Keratinocyte (primary cell): ENCODE measurements around the gene RUNX1. TPM values are rescaled to one million over a fixed set of nuclear protein-coding genes. Genes with fewer than 3 reads are reported as not detected.

ENCODE experiments used
- DNase-seq: peaks from one replicate; pipeline ENCODE4 v3.0.0-alpha.2; 2011; ENCODE audit warnings: low read depth, missing footprints, low spot score
- FAIRE-seq: peaks from 2 replicates; lab custom pipeline; 2011; peaks lifted over from hg19 to GRCh38; lab: Jason Lieb, UNC
- H2AFZ ChIP-seq: 2 replicates; pipeline ENCODE4 v1.6.0; 2012; ENCODE audit warnings: low read length, control low read depth, inconsistent platforms; ENCODE audit not compliant: control insufficient read depth
- H3K27ac ChIP-seq: 2 replicates; pipeline ENCODE4 v1.5.1; 2011; ENCODE audit warnings: low read length; ENCODE audit not compliant: control insufficient read depth, insufficient read depth
- H3K27me3 ChIP-seq: 3 replicates; pipeline ENCODE4 v1.6.0; 2011; ENCODE audit warnings: low read length; ENCODE audit not compliant: control insufficient read depth, insufficient read depth; ENCODE audit errors: extremely low read depth
- H3K36me3 ChIP-seq, 2 experiments: 2 replicates in 1 of 2; 3 replicates in 1 of 2; pipeline ENCODE4 v1.5.1; 2011; ENCODE audit warnings: low read length in 2 of 2, mild to moderate bottlenecking in 1 of 2; ENCODE audit not compliant: control insufficient read depth in 2 of 2, insufficient read depth in 2 of 2; ENCODE audit errors: extremely low read depth in 1 of 2
- H3K4me1 ChIP-seq: 3 replicates; pipeline ENCODE4 v1.5.1; 2011; ENCODE audit warnings: low read length; ENCODE audit not compliant: control insufficient read depth, insufficient read depth; ENCODE audit errors: extremely low read depth
- H3K4me2 ChIP-seq: 3 replicates; pipeline ENCODE4 v1.6.0; 2011; ENCODE audit warnings: low read depth, low read length; ENCODE audit not compliant: control insufficient read depth, insufficient read depth; ENCODE audit errors: extremely low read depth
- H3K4me3 ChIP-seq, 3 experiments: fragments of 200-600 bp in 1 of 3; sonication (generic) in 1 of 3; 2 replicates in 2 of 3; 3 replicates in 1 of 3; pipeline ENCODE4 v1.5.1; 2011 to 2016; ENCODE audit warnings: low read length in 3 of 3, mild to moderate bottlenecking in 3 of 3, control low read depth in 2 of 3, inconsistent platforms in 1 of 3, low read depth in 1 of 3, mixed read lengths in 1 of 3, mixed run types in 1 of 3, moderate library complexity in 1 of 3; ENCODE audit not compliant: control insufficient read depth in 2 of 3, insufficient read depth in 2 of 3; ENCODE audit errors: extremely low read depth in 1 of 3
- H3K79me2 ChIP-seq: 2 replicates; pipeline ENCODE4 v1.6.0; 2012; ENCODE audit warnings: low read length; ENCODE audit not compliant: control insufficient read depth, insufficient read depth
- H3K9ac ChIP-seq: 3 replicates; pipeline ENCODE4 v1.6.0; 2011; ENCODE audit warnings: low read length; ENCODE audit not compliant: control insufficient read depth, insufficient read depth; ENCODE audit errors: extremely low read depth
- H3K9me1 ChIP-seq: 3 replicates; pipeline ENCODE4 v1.6.0; 2011; ENCODE audit warnings: low read length; ENCODE audit not compliant: control insufficient read depth, insufficient read depth; ENCODE audit errors: extremely low read depth
- H3K9me3 ChIP-seq: 2 replicates; pipeline ENCODE4 v1.5.1; 2012; ENCODE audit warnings: low read depth, low read length; ENCODE audit not compliant: control insufficient read depth
- H4K20me1 ChIP-seq: 3 replicates; pipeline ENCODE4 v1.6.0; 2011; ENCODE audit warnings: low read length; ENCODE audit not compliant: control insufficient read depth, insufficient read depth; ENCODE audit errors: extremely low read depth
- CTCF ChIP-seq, 3 experiments: IDR thresholded peaks in 1 of 3; conservative IDR thresholded peaks in 1 of 3; optimal IDR thresholded peaks in 1 of 3; 2 replicates in 2 of 3; 3 replicates in 1 of 3; pipeline versions ENCODE3 to v1.5.1; 2011; ENCODE audit warnings: low read length in 3 of 3, mild to moderate bottlenecking in 3 of 3, moderate library complexity in 2 of 3, control low read depth in 1 of 3, inconsistent platforms in 1 of 3; ENCODE audit not compliant: insufficient read depth in 2 of 3; ENCODE audit errors: extremely low read depth in 1 of 3
- EZH2 ChIP-seq: IDR thresholded peaks from one replicate; pipeline ENCODE4 v1.6.1; 2012; ENCODE audit warnings: inconsistent platforms, mild to moderate bottlenecking, low read length, moderate library complexity
- dilution Hi-C: fragments of 300-500 bp; cut with MboI; formaldehyde crosslinking; loops from one replicate; pipeline ENCODE4 v1.7.0; 2020; ENCODE audit warnings: low sequenced_read_pairs; ENCODE audit not compliant: extremely low pct_ligation_motif_present
- polyA plus RNA-seq, 5 experiments: library from polyadenylated mRNA; depleted of rRNA in 3 of 5; stranded (reverse) in 3 of 5; stranded (forward) in 1 of 5; unstranded in 1 of 5; fragments of >200 nt; gene quantifications; 1 replicate in 1 of 5; 2 replicates in 3 of 5; 3 replicates in 1 of 5; pipeline versions ENCODE4 v1.2.1 to v1.2.3, GENCODE V29; 2011 to 2012; ENCODE audit warnings: missing spikeins in 2 of 5, low read depth in 1 of 5, low replicate concordance in 1 of 5

The RUNX1 gene
- polyA plus RNA-seq, 1 donor (not counting 4 experiments of a cell fraction or from before 2014, with no cell fraction given) = 44.9 TPM

- H3K27ac ChIP-seq = no peak overlapping the region
- dilution Hi-C loops = no loop called here
- no peak overlapping the region for H3K9ac ChIP-seq
- no peak overlapping the region for H2AFZ ChIP-seq
- H3K27me3 ChIP-seq = no peaks in the 10 kb centered on the region
- H3K9me1 ChIP-seq = no peaks in the 10 kb centered on the region
- H4K20me1 ChIP-seq = no peaks in the 10 kb centered on the region
- no peak for TF ChIP-seq EZH2
- FAIRE-seq = no peak
- H3K4me1 ChIP-seq = no peaks in the 10 kb centered on the region
- no peaks in the 10 kb centered on the region for H3K79me2 ChIP-seq
- no peak overlapping the region for H3K4me3 ChIP-seq
- DNase-seq = no peak
- H3K4me2 ChIP-seq = no peak overlapping the region
- no peaks in the 10 kb centered on the region for H3K36me3 ChIP-seq
- no peaks in the 10 kb centered on the region for H3K9me3 ChIP-seq
Observed at GRCh38 chr21:34923202-34923601, 125.9 kb downstream of the RUNX1 start.

- no peak overlapping the region for H3K4me2 ChIP-seq
- H3K36me3 ChIP-seq = no peaks in the 10 kb centered on the region
- FAIRE-seq (no peak), DNase-seq (no peak)
- H3K9ac ChIP-seq = no peak overlapping the region
- H3K9me3 ChIP-seq = no peaks in the 10 kb centered on the region
- no peak for TF ChIP-seq CTCF (optimal IDR thresholded peaks at IDR 0.05 in 1 of 3, IDR thresholded peaks at IDR 0.05 in 1 of 3, conservative IDR thresholded peaks at IDR 0.05 in 1 of 3; ENCODE audit: extremely low read depth in 1 of 3, insufficient read depth in 2 of 3, low read length in 3 of 3)
- dilution Hi-C loops = no loop called here
- H2AFZ ChIP-seq = no peak overlapping the region
- H3K79me2 ChIP-seq = no peaks in the 10 kb centered on the region
- no peak overlapping the region for H3K27ac ChIP-seq
- H3K9me1 ChIP-seq = no peaks in the 10 kb centered on the region
- H4K20me1 ChIP-seq = no peaks in the 10 kb centered on the region
- no peaks in the 10 kb centered on the region for H3K27me3 ChIP-seq
- H3K4me3 ChIP-seq = no peak overlapping the region
- no peaks in the 10 kb centered on the region for H3K4me1 ChIP-seq
Observed at GRCh38 chr21:34922479-34922878, 126.6 kb downstream of the RUNX1 start.

GRCh38 chr21:34921151-34921550 is 128.0 kb downstream of the RUNX1 start:
- Histone ChIP-seq H3K79me2 (no peaks in the 10 kb centered on the region), H3K27ac (no peak overlapping the region), H3K4me1 (peaks cover under 1% of the 10 kb centered on the region), H3K9ac (no peak overlapping the region), H3K4me3 (no peak overlapping the region), H3K9me3 (no peaks in the 10 kb centered on the region), H3K36me3 (no peaks in the 10 kb centered on the region), H3K9me1 (no peaks in the 10 kb centered on the region), H3K27me3 (no peaks in the 10 kb centered on the region), H2AFZ (no peak overlapping the region), H3K4me2 (no peak overlapping the region), H4K20me1 (no peaks in the 10 kb centered on the region)
- TF ChIP-seq CTCF (optimal IDR thresholded peaks at IDR 0.05 in 1 of 3, IDR thresholded peaks at IDR 0.05 in 1 of 3, conservative IDR thresholded peaks at IDR 0.05 in 1 of 3; ENCODE audit: extremely low read depth in 1 of 3, insufficient read depth in 2 of 3, low read length in 3 of 3) (no peak), EZH2 (no peak)
- dilution Hi-C loops = no loop called here
- DNase-seq = no peak
- FAIRE-seq = no peak
